CD4-positive, CD25-positive, alpha-beta regulatory T cell (primary cell): ENCODE measurements around the gene ZIM2. TPM values are rescaled to one million over a fixed set of nuclear protein-coding genes. Genes with fewer than 3 reads are reported as not detected.

Source experiments
- ATAC-seq, 2 donors: fragments of 150-1000 bp; cut with Tn5 transposase; one replicate each; pipeline ENCODE4 v1.10.0; 2021; ENCODE audit warnings: low read depth in 2 of 2, moderate number of reproducible peaks in 2 of 2, moderate library complexity in 1 of 2
- DNase-seq, 3 donors: peaks; one replicate each; pipeline versions ENCODE4 v3.0.0 to v3.0.0-alpha.2; 2012 to 2022; ENCODE audit warnings: mixed read lengths in 1 of 3
- H3K27ac ChIP-seq: one replicate; pipeline ENCODE4 v1.7.0; 2013; ENCODE audit warnings: mild to moderate bottlenecking, low read length; ENCODE audit not compliant: insufficient read depth, poor library complexity, severe bottlenecking
- H3K27me3 ChIP-seq: one replicate; pipeline ENCODE4 v1.7.0; 2013; ENCODE audit warnings: low read length; ENCODE audit not compliant: control insufficient read depth, insufficient read depth
- H3K36me3 ChIP-seq: one replicate; pipeline ENCODE4 v1.7.0; 2013; ENCODE audit warnings: mild to moderate bottlenecking, low read length, moderate library complexity; ENCODE audit not compliant: control insufficient read depth, insufficient read depth
- H3K4me1 ChIP-seq: 2 replicates; pipeline ENCODE4 v1.7.0; 2013; ENCODE audit warnings: mild to moderate bottlenecking, low read length; ENCODE audit not compliant: insufficient read depth, control insufficient read depth, poor library complexity, severe bottlenecking
- H3K4me3 ChIP-seq: one replicate; pipeline ENCODE4 v1.7.0; 2013; ENCODE audit warnings: low read depth, mild to moderate bottlenecking, low read length, moderate library complexity
- H3K9me3 ChIP-seq, 2 experiments: 1 replicate in 1 of 2; 2 replicates in 1 of 2; pipeline ENCODE4 v1.7.0; 2013; ENCODE audit warnings: low read length in 2 of 2, mild to moderate bottlenecking in 1 of 2, moderate library complexity in 1 of 2; ENCODE audit not compliant: control insufficient read depth in 2 of 2
- H3K27ac Mint-ChIP-seq, 3 donors: one replicate each; pipeline ENCODE4 v1.8.0; 2020 to 2022; ENCODE audit warnings: mild to moderate bottlenecking in 3 of 3, mixed read lengths in 3 of 3, moderate library complexity in 2 of 3
- H3K27me3 Mint-ChIP-seq: one replicate; pipeline ENCODE4 v1.8.0; 2022; ENCODE audit warnings: mild to moderate bottlenecking, mixed read lengths
- H3K36me3 Mint-ChIP-seq: one replicate; pipeline ENCODE4 v1.8.0; 2020; ENCODE audit warnings: mixed read lengths
- H3K4me1 Mint-ChIP-seq, 4 donors: one replicate each; pipeline ENCODE4 v1.8.0; 2020 to 2022; ENCODE audit warnings: mixed read lengths in 4 of 4, mild to moderate bottlenecking in 1 of 4
- H3K4me3 Mint-ChIP-seq, 4 donors: one replicate each; pipeline ENCODE4 v1.8.0; 2020 to 2022; ENCODE audit warnings: mild to moderate bottlenecking in 4 of 4, mixed read lengths in 4 of 4, moderate library complexity in 3 of 4
- H3K9me3 Mint-ChIP-seq, 7 donors: one replicate each; pipeline ENCODE4 v1.8.0; 2020 to 2022; ENCODE audit warnings: mixed read lengths in 7 of 7, mild to moderate bottlenecking in 3 of 7, moderate library complexity in 2 of 7
- polyA plus RNA-seq, 4 donors: library from polyadenylated mRNA; unstranded; fragments of 300-500 nt; fragmentation: Illumina TruSeq; gene quantifications; one replicate each; pipeline ENCODE4 v1.2.3, GENCODE V29; 2021
- total RNA-seq: library from RNA; stranded (reverse); gene quantifications from one replicate; pipeline ENCODE4 v1.2.3, GENCODE V29; 2022

Gene ZIM2
- total and polyA plus RNA-seq, 5 donors from 2014 or later: not detected

DNA sequence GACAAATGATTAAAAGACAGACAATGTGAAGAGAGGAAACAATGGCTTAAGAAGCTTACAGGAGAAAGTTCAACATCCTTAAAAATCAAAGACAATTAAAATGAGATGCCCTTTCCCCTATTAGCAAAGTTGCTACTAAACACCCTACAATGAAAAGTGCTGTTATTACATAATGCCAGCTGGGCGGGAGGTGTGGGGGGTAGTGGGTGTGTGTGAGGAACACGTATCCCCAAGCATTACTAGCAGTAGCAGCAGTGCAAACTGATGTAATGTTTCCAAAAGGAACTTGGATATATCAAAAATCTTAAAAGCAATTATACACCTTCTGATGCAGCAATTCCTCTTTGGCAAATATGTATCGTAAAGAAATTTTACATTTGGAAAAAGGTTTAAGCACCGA, 70.9 kb downstream of the ZIM2 start:
- DNase-seq (no peak), ATAC-seq (no peak)
- Histone ChIP-seq H3K4me1 (no peaks in the 10 kb centered on the region), H3K27ac (no peak overlapping the region), H3K27me3 (no peaks in the 10 kb centered on the region), H3K9me3 (peaks cover 18 to 26% of the 10 kb centered on the region in 2 experiments), H3K36me3 (no peaks in the 10 kb centered on the region), H3K4me3 (no peak overlapping the region)
- no peaks in the 10 kb centered on the region for H3K27me3 Mint-ChIP-seq
- H3K4me1 Mint-ChIP-seq: peaks cover 0 to 7% (median 3%) of the 10 kb centered on the region in 4 donors
- H3K27ac Mint-ChIP-seq: no peak overlapping the region
- no peak overlapping the region for H3K4me3 Mint-ChIP-seq
- H3K9me3 Mint-ChIP-seq: peaks cover 0 to 42% (median 15%) of the 10 kb centered on the region in 7 donors
- H3K36me3 Mint-ChIP-seq: peaks cover 4% of the 10 kb centered on the region

DNA sequence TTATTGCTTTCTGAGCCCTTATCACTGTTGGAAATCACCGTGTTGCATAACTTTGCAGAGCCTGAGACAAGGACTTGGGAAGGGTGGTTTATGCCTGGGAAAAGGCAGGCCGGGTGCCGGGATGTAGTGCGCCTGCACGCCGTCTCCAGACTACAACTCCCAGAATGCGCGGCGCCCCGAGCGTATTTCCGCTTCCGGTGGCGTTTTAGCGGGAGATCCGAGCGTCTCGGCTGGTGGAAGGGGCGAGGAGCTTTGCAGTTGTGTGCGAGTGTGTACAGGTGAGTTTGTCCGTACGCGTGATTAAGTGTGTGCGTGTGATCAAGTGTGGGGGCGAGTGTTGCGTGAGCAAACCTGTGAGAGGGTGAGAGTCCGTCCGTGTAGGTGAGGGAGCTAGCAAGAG, 75.4 kb downstream of the ZIM2 start:
- Histone ChIP-seq H3K36me3 (no peaks in the 10 kb centered on the region), H3K4me3 (no peak overlapping the region), H3K27me3 (no peaks in the 10 kb centered on the region), H3K4me1 (no peaks in the 10 kb centered on the region), H3K27ac (no peak overlapping the region), H3K9me3 (peaks cover 30 to 60% of the 10 kb centered on the region in 2 experiments)
- H3K27me3 Mint-ChIP-seq: no peaks in the 10 kb centered on the region
- peaks cover 0 to 10% (median 4%) of the 10 kb centered on the region in 4 donors for H3K4me1 Mint-ChIP-seq
- ATAC-seq (no peak), DNase-seq (peak in 1 of 3 donors; percentile 2)
- peaks cover 4% of the 10 kb centered on the region for H3K36me3 Mint-ChIP-seq
- H3K4me3 Mint-ChIP-seq: peak overlapping the region in 2 of 4 donors; percentile 82 to 84
- peaks cover 0 to 52% (median 22%) of the 10 kb centered on the region in 7 donors for H3K9me3 Mint-ChIP-seq
- H3K27ac Mint-ChIP-seq: peak overlapping the region in 1 of 3 donors; percentile 18

DNA sequence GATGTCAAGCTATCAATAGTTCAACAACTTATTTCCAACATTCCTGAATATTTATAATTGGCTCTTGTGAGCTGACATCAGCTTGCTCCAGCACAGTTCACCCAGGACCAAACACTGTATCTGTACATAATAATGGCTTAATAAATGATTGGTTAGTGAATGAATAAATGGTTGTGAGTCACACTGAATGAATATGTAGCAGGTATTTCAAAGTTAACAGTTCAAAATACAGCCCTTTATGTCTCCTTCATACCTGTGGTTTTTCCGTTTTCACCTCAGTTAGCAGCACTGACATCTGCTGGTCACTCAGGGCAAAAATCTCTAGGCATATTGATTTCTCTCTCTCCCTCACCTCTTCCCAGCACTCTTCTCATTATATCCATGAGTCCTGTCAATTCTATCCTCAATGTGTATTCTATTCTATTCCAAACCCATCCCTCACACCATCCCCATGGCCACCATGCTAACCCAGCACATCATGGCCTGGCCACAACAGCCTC, 76.3 kb downstream of the ZIM2 start:
- Histone ChIP-seq H3K27ac (no peak overlapping the region), H3K4me1 (no peaks in the 10 kb centered on the region), H3K27me3 (no peaks in the 10 kb centered on the region), H3K4me3 (no peak overlapping the region), H3K36me3 (no peaks in the 10 kb centered on the region), H3K9me3 (peaks cover 33 to 69% of the 10 kb centered on the region in 2 experiments)
- H3K4me3 Mint-ChIP-seq: peak overlapping the region in 2 of 4 donors; percentile 80 to 84
- no peaks in the 10 kb centered on the region for H3K27me3 Mint-ChIP-seq
- no peak overlapping the region for H3K27ac Mint-ChIP-seq
- peaks cover 0 to 10% (median 4%) of the 10 kb centered on the region in 4 donors for H3K4me1 Mint-ChIP-seq
- H3K36me3 Mint-ChIP-seq: peaks cover 7% of the 10 kb centered on the region
- no peak for DNase-seq
- H3K9me3 Mint-ChIP-seq: peaks cover 0 to 57% (median 22%) of the 10 kb centered on the region in 7 donors
- ATAC-seq: no peak

DNA sequence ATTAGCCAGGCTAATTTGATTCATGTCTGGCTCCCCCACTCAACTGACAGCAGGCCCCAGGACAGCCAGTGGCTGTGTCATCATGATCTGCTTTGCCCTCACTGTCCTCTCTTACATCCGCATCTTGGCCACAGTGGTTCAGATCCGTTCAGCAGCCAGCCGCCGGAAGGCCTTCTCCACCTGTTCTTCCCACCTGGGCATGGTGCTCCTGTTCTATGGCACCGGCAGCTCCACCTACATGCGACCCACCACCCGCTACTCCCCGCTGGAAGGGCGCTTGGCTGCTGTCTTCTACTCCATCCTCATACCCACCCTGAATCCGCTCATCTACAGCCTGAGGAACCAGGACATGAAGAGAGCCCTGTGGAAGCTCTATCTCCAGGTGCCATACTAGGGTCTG, 79.7 kb downstream of the ZIM2 start:
- H3K4me3 Mint-ChIP-seq: no peak overlapping the region
- no peaks in the 10 kb centered on the region for H3K36me3 ChIP-seq
- ATAC-seq: no peak
- no peak overlapping the region for H3K27ac ChIP-seq
- H3K27me3 Mint-ChIP-seq: no peaks in the 10 kb centered on the region
- H3K4me1 ChIP-seq: no peaks in the 10 kb centered on the region
- DNase-seq: no peak
- H3K27me3 ChIP-seq: no peaks in the 10 kb centered on the region
- H3K4me1 Mint-ChIP-seq: peaks cover 0 to 10% (median 4%) of the 10 kb centered on the region in 4 donors
- H3K4me3 ChIP-seq: no peak overlapping the region
- peaks cover 28 to 57% of the 10 kb centered on the region in 2 experiments for H3K9me3 ChIP-seq
- H3K9me3 Mint-ChIP-seq: peaks cover 8 to 64% (median 34%) of the 10 kb centered on the region in 7 donors
- H3K36me3 Mint-ChIP-seq: peaks cover 3% of the 10 kb centered on the region
- no peak overlapping the region for H3K27ac Mint-ChIP-seq

DNA sequence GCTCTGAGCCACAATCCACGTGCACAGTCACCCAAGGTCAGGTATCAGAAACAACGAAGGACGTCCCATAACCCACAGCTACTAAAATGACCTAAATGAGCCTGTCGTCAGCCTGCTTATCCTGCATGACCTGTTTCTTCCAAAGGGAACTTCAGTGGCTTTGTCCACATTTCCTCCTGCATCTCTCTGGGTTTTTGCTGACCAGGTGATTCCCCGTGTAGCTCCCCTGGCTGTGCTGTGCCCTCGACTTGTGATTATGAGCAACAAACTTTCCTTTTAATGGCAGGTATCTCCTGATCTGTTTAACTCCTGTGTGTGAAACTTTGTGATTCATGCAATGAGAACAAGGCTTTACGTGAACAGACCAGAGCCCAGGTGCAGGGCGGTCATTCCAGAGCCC, 81.0 kb downstream of the ZIM2 start:
- no peak overlapping the region for H3K4me3 ChIP-seq
- no peaks in the 10 kb centered on the region for H3K4me1 ChIP-seq
- H3K36me3 ChIP-seq: no peaks in the 10 kb centered on the region
- no peak for ATAC-seq
- no peak overlapping the region for H3K27ac ChIP-seq
- H3K9me3 ChIP-seq: peaks cover 23 to 44% of the 10 kb centered on the region in 2 experiments
- no peak for DNase-seq
- no peak overlapping the region for H3K4me3 Mint-ChIP-seq
- no peak overlapping the region for H3K27ac Mint-ChIP-seq
- peaks cover 0 to 3% (median 0%) of the 10 kb centered on the region in 4 donors for H3K4me1 Mint-ChIP-seq
- H3K9me3 Mint-ChIP-seq: peaks cover 8 to 63% (median 26%) of the 10 kb centered on the region in 7 donors
- no peaks in the 10 kb centered on the region for H3K27me3 ChIP-seq
- H3K27me3 Mint-ChIP-seq: no peaks in the 10 kb centered on the region
- peaks cover 3% of the 10 kb centered on the region for H3K36me3 Mint-ChIP-seq

DNA sequence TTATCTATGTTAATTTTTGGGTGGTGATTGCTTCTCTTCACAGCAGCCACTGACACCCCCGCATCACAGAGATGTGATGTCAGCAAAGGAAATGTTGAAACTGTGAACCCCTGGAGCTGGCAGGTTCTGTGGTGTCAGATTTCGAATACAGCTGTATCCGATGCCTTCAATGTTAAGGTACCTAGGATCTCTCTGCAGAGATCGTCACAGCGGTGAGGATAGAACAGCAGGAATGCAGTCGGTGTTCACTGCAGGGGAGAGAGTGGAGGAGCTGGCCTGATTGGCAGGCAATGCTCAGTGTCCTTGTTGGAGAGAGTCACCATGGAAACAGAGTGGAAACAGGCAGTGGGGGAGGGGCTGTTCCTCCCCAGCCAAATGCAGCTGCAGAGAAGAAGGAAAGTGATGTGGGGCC, 89.4 kb downstream of the ZIM2 start:
- ATAC-seq: no peak
- no peaks in the 10 kb centered on the region for H3K36me3 ChIP-seq
- Mint-ChIP-seq H3K36me3 (no peaks in the 10 kb centered on the region), H3K27ac (no peak overlapping the region), H3K4me3 (no peak overlapping the region), H3K4me1 (no peaks in the 10 kb centered on the region), H3K9me3 (peaks cover 2 to 46% (median 17%) of the 10 kb centered on the region in 7 donors), H3K27me3 (no peaks in the 10 kb centered on the region)
- no peaks in the 10 kb centered on the region for H3K4me1 ChIP-seq
- no peak overlapping the region for H3K4me3 ChIP-seq
- no peak overlapping the region for H3K27ac ChIP-seq
- no peaks in the 10 kb centered on the region for H3K27me3 ChIP-seq
- DNase-seq: no peak
- peaks cover 12 to 22% of the 10 kb centered on the region in 2 experiments for H3K9me3 ChIP-seq

DNA sequence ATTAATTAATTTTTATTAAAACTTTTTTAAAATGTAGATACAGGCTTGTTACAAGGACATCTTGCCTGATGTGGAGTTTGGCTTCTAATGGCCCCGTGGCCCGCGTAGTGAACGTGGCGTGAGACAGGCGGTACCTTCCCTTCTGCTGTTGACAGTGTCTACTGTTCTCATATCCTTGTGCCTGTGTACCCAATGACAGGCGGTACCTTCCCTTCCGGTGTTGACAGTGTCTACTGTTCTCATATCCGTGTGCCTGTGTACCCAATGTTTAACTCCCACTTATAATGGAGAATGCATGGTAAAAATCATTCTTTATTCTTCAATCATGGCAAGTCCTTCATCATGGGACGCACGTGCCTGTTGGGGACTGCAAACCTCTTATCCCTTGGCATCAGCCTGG, 89.9 kb downstream of the ZIM2 start:
- ATAC-seq (no peak), DNase-seq (no peak)
- no peaks in the 10 kb centered on the region for H3K36me3 ChIP-seq
- H3K4me1 ChIP-seq: no peaks in the 10 kb centered on the region
- Mint-ChIP-seq H3K27me3 (no peaks in the 10 kb centered on the region), H3K36me3 (no peaks in the 10 kb centered on the region), H3K9me3 (peaks cover 2 to 47% (median 15%) of the 10 kb centered on the region in 7 donors), H3K27ac (no peak overlapping the region), H3K4me1 (no peaks in the 10 kb centered on the region), H3K4me3 (no peak overlapping the region)
- H3K4me3 ChIP-seq: no peak overlapping the region
- no peaks in the 10 kb centered on the region for H3K27me3 ChIP-seq
- no peak overlapping the region for H3K27ac ChIP-seq
- H3K9me3 ChIP-seq: peaks cover 9 to 23% of the 10 kb centered on the region in 2 experiments

DNA sequence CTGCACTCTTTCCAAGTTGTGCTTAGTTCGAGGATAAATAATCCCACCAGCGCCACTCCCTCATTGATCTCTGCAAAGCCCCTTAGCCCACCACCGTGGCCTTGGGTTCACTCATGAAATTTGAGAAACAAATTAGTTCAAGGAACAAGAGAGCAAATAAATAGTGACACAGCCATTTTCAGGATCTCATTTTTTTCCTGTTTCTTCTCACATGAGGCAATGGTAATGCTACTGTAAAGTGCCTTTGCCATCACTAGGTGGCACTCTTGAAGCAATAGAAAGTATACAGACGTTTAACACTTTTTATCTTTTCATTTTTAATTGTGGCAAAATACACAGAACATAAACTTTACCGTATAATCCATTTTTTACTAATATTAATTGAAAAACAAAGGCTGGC, 92.1 kb downstream of the ZIM2 start:
- Histone ChIP-seq H3K9me3 (peaks cover 9 to 27% of the 10 kb centered on the region in 2 experiments), H3K27ac (no peak overlapping the region), H3K27me3 (no peaks in the 10 kb centered on the region), H3K4me1 (no peaks in the 10 kb centered on the region), H3K36me3 (no peaks in the 10 kb centered on the region), H3K4me3 (no peak overlapping the region)
- DNase-seq (no peak), ATAC-seq (no peak)
- Mint-ChIP-seq H3K4me3 (no peak overlapping the region), H3K36me3 (no peaks in the 10 kb centered on the region), H3K27ac (no peak overlapping the region), H3K27me3 (no peaks in the 10 kb centered on the region), H3K4me1 (no peaks in the 10 kb centered on the region), H3K9me3 (peaks cover 0 to 46% (median 15%) of the 10 kb centered on the region in 7 donors)
